Measurements from ENCODE around the gene CHID1.

The CHID1 gene

DNA sequence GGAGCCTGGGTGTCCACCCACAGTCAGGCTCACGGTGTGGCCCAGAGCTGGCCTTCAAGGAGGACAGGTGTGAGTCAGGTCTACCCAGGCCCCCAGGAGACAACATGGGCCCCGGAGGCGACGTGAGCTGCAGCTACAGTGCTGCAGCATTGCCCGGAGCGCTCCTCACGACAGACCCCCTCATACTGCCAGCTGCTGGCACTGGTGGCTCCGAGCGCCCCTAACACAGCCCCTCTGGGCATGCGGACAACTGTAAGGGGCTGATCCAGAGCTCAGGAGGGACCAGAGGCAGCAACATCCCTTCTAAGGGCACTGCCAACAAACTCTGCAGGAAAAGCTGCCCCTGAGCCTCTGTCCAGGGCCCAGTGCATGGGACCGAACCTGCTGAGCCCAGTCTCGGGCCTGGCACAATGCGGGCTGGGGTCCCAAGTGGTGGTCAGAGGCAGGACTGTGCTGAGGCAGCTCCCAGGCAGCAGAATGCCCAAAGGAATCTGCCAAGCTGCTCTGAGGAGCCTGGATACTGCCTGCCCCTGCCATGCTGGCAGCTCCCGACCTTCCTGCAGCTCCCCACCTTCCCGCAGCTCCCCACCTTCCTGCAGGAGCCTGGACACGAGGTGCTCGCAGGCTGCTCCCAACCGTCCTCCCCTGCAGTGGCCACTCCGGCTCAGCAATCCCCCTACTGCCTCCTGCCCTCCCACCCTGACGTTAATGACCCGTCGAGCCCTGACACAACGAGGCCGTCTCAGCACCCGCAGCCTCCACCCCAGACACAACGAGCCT, 15.1 kb downstream of the CHID1 start:
- H4K20me1 ChIP-seq (ENCODE audit: low read depth, low read length): no peaks in the 10 kb centered on the region
- H3K4me2 ChIP-seq (ENCODE audit: low read depth, low read length, poor library complexity, severe bottlenecking): no peak overlapping the region
- H3K79me2 ChIP-seq (ENCODE audit: insufficient read depth, low read length): no peaks in the 10 kb centered on the region
- no peak overlapping the region for H3K9ac ChIP-seq (ENCODE audit: low read length)
- no peak overlapping the region for H3K4me3 ChIP-seq (ENCODE audit: insufficient read depth, low read length, poor library complexity, severe bottlenecking)
- no peaks in the 10 kb centered on the region for H3K27me3 ChIP-seq (ENCODE audit: low read length)
- no peak overlapping the region for H2AFZ ChIP-seq (ENCODE audit: low read depth, low read length, severe bottlenecking)
- H3K9me2 ChIP-seq (replicated peaks; ENCODE audit: insufficient read depth, low read length): no peaks in the 10 kb centered on the region
- no peaks in the 10 kb centered on the region for H3K9me3 ChIP-seq (ENCODE audit: insufficient read depth, low read length)
- H3K36me3 ChIP-seq (ENCODE audit: low read length): no peaks in the 10 kb centered on the region
- no peak overlapping the region for H3K27ac ChIP-seq (ENCODE audit: low read depth, low read length)
- no peaks in the 10 kb centered on the region for H3F3A ChIP-seq (ENCODE audit: insufficient read depth)
- TF ChIP-seq, protein P1, sequence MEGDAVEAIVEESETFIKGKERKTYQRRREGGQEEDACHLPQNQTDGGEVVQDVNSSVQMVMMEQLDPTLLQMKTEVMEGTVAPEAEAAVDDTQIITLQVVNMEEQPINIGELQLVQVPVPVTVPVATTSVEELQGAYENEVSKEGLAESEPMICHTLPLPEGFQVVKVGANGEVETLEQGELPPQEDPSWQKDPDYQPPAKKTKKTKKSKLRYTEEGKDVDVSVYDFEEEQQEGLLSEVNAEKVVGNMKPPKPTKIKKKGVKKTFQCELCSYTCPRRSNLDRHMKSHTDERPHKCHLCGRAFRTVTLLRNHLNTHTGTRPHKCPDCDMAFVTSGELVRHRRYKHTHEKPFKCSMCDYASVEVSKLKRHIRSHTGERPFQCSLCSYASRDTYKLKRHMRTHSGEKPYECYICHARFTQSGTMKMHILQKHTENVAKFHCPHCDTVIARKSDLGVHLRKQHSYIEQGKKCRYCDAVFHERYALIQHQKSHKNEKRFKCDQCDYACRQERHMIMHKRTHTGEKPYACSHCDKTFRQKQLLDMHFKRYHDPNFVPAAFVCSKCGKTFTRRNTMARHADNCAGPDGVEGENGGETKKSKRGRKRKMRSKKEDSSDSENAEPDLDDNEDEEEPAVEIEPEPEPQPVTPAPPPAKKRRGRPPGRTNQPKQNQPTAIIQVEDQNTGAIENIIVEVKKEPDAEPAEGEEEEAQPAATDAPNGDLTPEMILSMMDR (IDR thresholded peaks at IDR 0.05; ENCODE audit: insufficient read depth, low read length, poor library complexity, severe bottlenecking): no peak
- no peak for TF ChIP-seq EZH2phosphoT487 (conservative IDR thresholded peaks at IDR 0.05; ENCODE audit: low read length)

DNA sequence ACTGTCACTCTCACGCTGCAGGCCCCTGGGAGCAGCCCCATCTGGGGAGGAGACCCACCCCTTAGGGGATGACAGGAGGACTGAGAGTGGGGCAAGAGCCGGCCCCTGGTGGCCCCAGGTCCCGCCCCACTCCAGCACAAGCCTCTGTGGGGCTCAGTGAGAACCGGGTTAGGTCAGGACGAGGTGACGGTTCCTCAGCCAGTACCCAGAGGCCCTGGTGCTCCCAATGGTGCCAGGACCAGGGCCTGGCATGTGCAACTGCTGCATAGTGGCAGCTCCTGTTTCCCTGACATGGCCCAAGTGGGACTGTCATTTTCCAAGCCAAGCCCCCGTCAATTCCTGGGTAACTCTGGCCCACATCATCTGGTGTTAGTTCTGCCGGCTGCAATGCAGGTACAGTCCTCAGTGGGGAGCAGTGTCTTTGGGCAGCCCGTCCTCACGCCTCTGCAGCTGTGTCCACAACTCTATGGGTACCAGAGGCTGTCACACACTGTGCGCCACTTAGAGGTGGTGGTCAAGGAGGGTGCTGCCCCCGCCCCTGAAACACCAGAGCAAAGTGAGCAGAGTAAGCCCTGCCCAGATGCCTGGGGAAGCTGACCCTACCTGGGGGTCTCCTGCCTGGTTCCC, 15.9 kb downstream of the CHID1 start:
- no peaks in the 10 kb centered on the region for H3K9me3 ChIP-seq (ENCODE audit: insufficient read depth, low read length)
- no peaks in the 10 kb centered on the region for H3F3A ChIP-seq (ENCODE audit: insufficient read depth)
- H3K4me3 ChIP-seq (ENCODE audit: insufficient read depth, low read length, poor library complexity, severe bottlenecking): no peak overlapping the region
- TF ChIP-seq, protein P1 (IDR thresholded peaks at IDR 0.05; ENCODE audit: insufficient read depth, low read length, poor library complexity, severe bottlenecking): no peak
- no peak overlapping the region for H2AFZ ChIP-seq (ENCODE audit: low read depth, low read length, severe bottlenecking)
- H4K20me1 ChIP-seq (ENCODE audit: low read depth, low read length): no peaks in the 10 kb centered on the region
- no peaks in the 10 kb centered on the region for H3K27me3 ChIP-seq (ENCODE audit: low read length)
- no peak overlapping the region for H3K27ac ChIP-seq (ENCODE audit: low read depth, low read length)
- no peaks in the 10 kb centered on the region for H3K79me2 ChIP-seq (ENCODE audit: insufficient read depth, low read length)
- H3K4me2 ChIP-seq (ENCODE audit: low read depth, low read length, poor library complexity, severe bottlenecking): no peak overlapping the region
- no peaks in the 10 kb centered on the region for H3K36me3 ChIP-seq (ENCODE audit: low read length)
- no peak overlapping the region for H3K9ac ChIP-seq (ENCODE audit: low read length)
- H3K9me2 ChIP-seq (replicated peaks; ENCODE audit: insufficient read depth, low read length): no peaks in the 10 kb centered on the region

DNA sequence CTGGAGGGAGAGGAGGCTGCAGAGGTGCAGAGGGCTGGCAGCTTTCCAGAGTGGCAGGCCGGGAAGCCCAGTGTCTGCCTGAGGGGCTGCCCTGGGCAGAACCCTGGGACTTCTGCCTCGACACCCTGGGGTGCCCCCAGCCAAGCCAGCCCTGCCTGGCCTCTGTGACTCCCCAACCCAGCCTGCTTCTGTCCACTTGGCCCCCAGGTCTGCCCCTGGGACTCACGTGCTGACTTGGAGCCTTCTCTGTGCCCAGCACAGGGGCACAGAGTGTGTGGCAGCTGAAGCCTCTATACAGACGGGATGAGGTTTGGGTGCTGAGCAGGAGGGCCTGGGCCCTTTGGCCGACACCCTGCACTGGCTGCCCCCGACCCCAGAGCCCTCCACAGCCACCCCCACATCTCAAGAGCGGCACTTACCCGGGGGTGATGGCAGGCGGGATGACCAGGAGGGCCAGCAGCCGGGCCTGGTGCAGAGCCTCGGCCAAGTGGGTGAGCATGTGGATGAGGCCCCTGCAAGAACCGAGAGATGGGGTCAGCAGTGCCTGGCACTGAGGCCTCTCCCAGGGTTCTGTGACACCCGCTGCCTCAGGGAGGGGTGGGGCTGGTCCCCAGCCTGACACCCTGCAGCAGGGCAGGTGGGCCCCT, 17.5 kb downstream of the CHID1 start:
- no peaks in the 10 kb centered on the region for H3K9me2 ChIP-seq (replicated peaks; ENCODE audit: insufficient read depth, low read length)
- no peak overlapping the region for H3K27ac ChIP-seq (ENCODE audit: low read depth, low read length)
- no peak overlapping the region for H3K9ac ChIP-seq (ENCODE audit: low read length)
- no peaks in the 10 kb centered on the region for H3K9me3 ChIP-seq (ENCODE audit: insufficient read depth, low read length)
- no peaks in the 10 kb centered on the region for H3K79me2 ChIP-seq (ENCODE audit: insufficient read depth, low read length)
- H3K4me3 ChIP-seq (ENCODE audit: insufficient read depth, low read length, poor library complexity, severe bottlenecking): no peak overlapping the region
- no peak overlapping the region for H3K4me2 ChIP-seq (ENCODE audit: low read depth, low read length, poor library complexity, severe bottlenecking)
- no peaks in the 10 kb centered on the region for H3K27me3 ChIP-seq (ENCODE audit: low read length)
- no peak overlapping the region for H2AFZ ChIP-seq (ENCODE audit: low read depth, low read length, severe bottlenecking)
- no peaks in the 10 kb centered on the region for H4K20me1 ChIP-seq (ENCODE audit: low read depth, low read length)
- TF ChIP-seq EZH2phosphoT487 (conservative IDR thresholded peaks at IDR 0.05; ENCODE audit: low read length): no peak
- TF ChIP-seq, protein P1 (IDR thresholded peaks at IDR 0.05; ENCODE audit: insufficient read depth, low read length, poor library complexity, severe bottlenecking): no peak
- no peaks in the 10 kb centered on the region for H3K36me3 ChIP-seq (ENCODE audit: low read length)
- H3F3A ChIP-seq (ENCODE audit: insufficient read depth): no peaks in the 10 kb centered on the region
